GM19455 (cell line): ENCODE data around the gene ST7.
A peak's percentile ranks its signal among the peaks of the same experiment; 100 is the strongest.
"Not testable (repeated sequence)": the region's sequence is repeated elsewhere in the genome, so short reads cannot be mapped to it uniquely, and the experiment has no call there.

Source experiments
- ATAC-seq: cut with Tn5 transposase; IDR thresholded peaks from one replicate; pipeline ENCODE4 v1.9.1; 2021; ENCODE audit not compliant: unreplicated experiment

ST7 gene

GRCh38 chr7:117021366-117021765 is 68.1 kb downstream of the ST7 start:
- no peak for ATAC-seq

GRCh38 chr7:117021986-117022385 is 68.7 kb downstream of the ST7 start:
- no peak for ATAC-seq

GRCh38 chr7:117023325-117023854 is 70.1 kb downstream of the ST7 start:
- peak; percentile 63 for ATAC-seq

GRCh38 chr7:117024811-117025210 is 71.5 kb downstream of the ST7 start:
- ATAC-seq: no peak

GRCh38 chr7:117025891-117026290 is 72.6 kb downstream of the ST7 start:
- no peak for ATAC-seq

GRCh38 chr7:117030346-117030745 is 77.0 kb downstream of the ST7 start:
- ATAC-seq: not testable (repeated sequence)

- not testable (repeated sequence) for ATAC-seq
These were observed 77.5 kb downstream of the ST7 start for GRCh38 chr7:117030793-117031192.

- ATAC-seq: no peak
These were observed 79.5 kb downstream of the ST7 start for GRCh38 chr7:117032810-117033209.

- no peak for ATAC-seq
These were observed 81.7 kb downstream of the ST7 start for GRCh38 chr7:117034851-117035464.

- no peak for ATAC-seq
These were observed 82.2 kb downstream of the ST7 start for GRCh38 chr7:117035465-117035862.

GRCh38 chr7:117036053-117036669 is 82.9 kb downstream of the ST7 start:
- ATAC-seq: no peak

- ATAC-seq: no peak
These were observed 83.5 kb downstream of the ST7 start for GRCh38 chr7:117036836-117037235.

GRCh38 chr7:117038408-117038807 is 85.1 kb downstream of the ST7 start:
- ATAC-seq: no peak

GRCh38 chr7:117041007-117041406 is 87.7 kb downstream of the ST7 start:
- peak; percentile 95 for ATAC-seq

GRCh38 chr7:117041822-117042221 is 88.5 kb downstream of the ST7 start:
- ATAC-seq: no peak

- ATAC-seq: no peak
These were observed 90.0 kb downstream of the ST7 start for GRCh38 chr7:117043108-117043825.

GRCh38 chr7:117044664-117045063 is 91.4 kb downstream of the ST7 start:
- ATAC-seq: no peak

- no peak for ATAC-seq
These were observed 92.8 kb downstream of the ST7 start for GRCh38 chr7:117045927-117046710.

GRCh38 chr7:117047496-117047895 is 94.2 kb downstream of the ST7 start:
- ATAC-seq: no peak

GRCh38 chr7:117048114-117048866 is 95.0 kb downstream of the ST7 start:
- ATAC-seq: no peak

GRCh38 chr7:117048882-117049281 is 95.6 kb downstream of the ST7 start:
- ATAC-seq: no peak
